Measurements from ENCODE around the gene NPAS1. TPM values are rescaled to one million over a fixed set of nuclear protein-coding genes. Genes with fewer than 3 reads are reported as not detected.

Gene NPAS1
- total and polyA plus RNA-seq, 2 experiments from 2014 or later: 5.6 to 9.8 TPM

GRCh38 chr19:47037766-47038165, 18.1 kb downstream of the NPAS1 start (continued):
- TF ChIP-seq, protein P1, sequence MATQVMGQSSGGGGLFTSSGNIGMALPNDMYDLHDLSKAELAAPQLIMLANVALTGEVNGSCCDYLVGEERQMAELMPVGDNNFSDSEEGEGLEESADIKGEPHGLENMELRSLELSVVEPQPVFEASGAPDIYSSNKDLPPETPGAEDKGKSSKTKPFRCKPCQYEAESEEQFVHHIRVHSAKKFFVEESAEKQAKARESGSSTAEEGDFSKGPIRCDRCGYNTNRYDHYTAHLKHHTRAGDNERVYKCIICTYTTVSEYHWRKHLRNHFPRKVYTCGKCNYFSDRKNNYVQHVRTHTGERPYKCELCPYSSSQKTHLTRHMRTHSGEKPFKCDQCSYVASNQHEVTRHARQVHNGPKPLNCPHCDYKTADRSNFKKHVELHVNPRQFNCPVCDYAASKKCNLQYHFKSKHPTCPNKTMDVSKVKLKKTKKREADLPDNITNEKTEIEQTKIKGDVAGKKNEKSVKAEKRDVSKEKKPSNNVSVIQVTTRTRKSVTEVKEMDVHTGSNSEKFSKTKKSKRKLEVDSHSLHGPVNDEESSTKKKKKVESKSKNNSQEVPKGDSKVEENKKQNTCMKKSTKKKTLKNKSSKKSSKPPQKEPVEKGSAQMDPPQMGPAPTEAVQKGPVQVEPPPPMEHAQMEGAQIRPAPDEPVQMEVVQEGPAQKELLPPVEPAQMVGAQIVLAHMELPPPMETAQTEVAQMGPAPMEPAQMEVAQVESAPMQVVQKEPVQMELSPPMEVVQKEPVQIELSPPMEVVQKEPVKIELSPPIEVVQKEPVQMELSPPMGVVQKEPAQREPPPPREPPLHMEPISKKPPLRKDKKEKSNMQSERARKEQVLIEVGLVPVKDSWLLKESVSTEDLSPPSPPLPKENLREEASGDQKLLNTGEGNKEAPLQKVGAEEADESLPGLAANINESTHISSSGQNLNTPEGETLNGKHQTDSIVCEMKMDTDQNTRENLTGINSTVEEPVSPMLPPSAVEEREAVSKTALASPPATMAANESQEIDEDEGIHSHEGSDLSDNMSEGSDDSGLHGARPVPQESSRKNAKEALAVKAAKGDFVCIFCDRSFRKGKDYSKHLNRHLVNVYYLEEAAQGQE (IDR thresholded peaks at IDR 0.05; ENCODE audit: unreplicated experiment): no peak
- TF ChIP-seq STAT1 (IDR thresholded peaks at IDR 0.05; ENCODE audit: unreplicated experiment) (no peak), EZH2 (IDR thresholded peaks at IDR 0.05; ENCODE audit: low read depth, unreplicated experiment) (no peak)
- TF ChIP-seq, protein P2, sequence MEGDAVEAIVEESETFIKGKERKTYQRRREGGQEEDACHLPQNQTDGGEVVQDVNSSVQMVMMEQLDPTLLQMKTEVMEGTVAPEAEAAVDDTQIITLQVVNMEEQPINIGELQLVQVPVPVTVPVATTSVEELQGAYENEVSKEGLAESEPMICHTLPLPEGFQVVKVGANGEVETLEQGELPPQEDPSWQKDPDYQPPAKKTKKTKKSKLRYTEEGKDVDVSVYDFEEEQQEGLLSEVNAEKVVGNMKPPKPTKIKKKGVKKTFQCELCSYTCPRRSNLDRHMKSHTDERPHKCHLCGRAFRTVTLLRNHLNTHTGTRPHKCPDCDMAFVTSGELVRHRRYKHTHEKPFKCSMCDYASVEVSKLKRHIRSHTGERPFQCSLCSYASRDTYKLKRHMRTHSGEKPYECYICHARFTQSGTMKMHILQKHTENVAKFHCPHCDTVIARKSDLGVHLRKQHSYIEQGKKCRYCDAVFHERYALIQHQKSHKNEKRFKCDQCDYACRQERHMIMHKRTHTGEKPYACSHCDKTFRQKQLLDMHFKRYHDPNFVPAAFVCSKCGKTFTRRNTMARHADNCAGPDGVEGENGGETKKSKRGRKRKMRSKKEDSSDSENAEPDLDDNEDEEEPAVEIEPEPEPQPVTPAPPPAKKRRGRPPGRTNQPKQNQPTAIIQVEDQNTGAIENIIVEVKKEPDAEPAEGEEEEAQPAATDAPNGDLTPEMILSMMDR (conservative IDR thresholded peaks at IDR 0.05; ENCODE audit: low read depth in 2 of 2): no peak

DNA sequence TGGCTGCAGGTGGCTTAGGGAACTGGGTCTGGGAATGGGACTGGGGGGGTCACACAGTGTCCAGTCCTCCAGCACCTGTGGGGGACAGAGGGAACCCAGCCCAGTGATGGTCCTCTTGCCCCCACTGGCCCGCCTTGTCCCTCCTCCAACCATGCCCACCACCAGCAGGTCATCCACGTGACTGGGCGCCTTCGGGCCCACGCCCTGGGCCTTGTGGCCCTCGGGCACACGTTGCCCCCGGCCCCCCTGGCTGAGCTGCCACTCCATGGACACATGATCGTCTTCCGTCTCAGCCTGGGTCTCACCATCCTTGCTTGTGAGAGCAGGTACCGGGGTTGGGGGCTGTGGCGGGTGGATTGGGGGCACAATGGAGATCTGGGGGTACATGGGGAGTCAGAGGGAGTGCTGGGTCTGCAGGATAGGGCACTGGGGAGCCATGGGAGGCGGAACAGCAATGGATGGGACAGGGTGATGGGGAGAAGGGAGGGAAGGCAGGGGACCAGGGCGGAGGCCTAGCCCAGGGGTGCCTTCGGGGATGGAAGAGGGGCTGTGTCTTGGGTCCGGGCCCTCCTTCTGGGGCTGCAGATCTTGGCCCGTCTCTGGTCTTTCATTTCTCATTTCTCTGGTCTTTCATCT, 19.7 kb downstream of the NPAS1 start:
- Mint-ChIP-seq H3K9me3 (no peaks in the 10 kb centered on the region), H3K4me1 (peaks cover 12% of the 10 kb centered on the region), H3K27ac (no peak overlapping the region), H3K27me3 (ENCODE audit: insufficient read depth, low read depth, poor library complexity) (peaks cover 35% of the 10 kb centered on the region), H3K36me3 (ENCODE audit: low read depth) (no peaks in the 10 kb centered on the region), H3K4me3 (no peak overlapping the region)
- no peak overlapping the region for H3K27ac ChIP-seq (ENCODE audit: low read depth)
- H2AFZ ChIP-seq: no peak overlapping the region
- H3K79me2 ChIP-seq (replicated peaks; ENCODE audit: insufficient read depth): no peaks in the 10 kb centered on the region
- no peaks in the 10 kb centered on the region for H3K9me2 ChIP-seq (ENCODE audit: insufficient read depth)
- ATAC-seq (no peak), DNase-seq (ENCODE audit: low spot score) (no peak)
- no peak for TF ChIP-seq NANOG (IDR thresholded peaks at IDR 0.05; ENCODE audit: borderline replicate concordance)
- TF ChIP-seq ZNF331 (CRISPR knock-in tag; IDR thresholded peaks at IDR 0.05; ENCODE audit: low read depth): no peak
- TF ChIP-seq, protein P3, sequence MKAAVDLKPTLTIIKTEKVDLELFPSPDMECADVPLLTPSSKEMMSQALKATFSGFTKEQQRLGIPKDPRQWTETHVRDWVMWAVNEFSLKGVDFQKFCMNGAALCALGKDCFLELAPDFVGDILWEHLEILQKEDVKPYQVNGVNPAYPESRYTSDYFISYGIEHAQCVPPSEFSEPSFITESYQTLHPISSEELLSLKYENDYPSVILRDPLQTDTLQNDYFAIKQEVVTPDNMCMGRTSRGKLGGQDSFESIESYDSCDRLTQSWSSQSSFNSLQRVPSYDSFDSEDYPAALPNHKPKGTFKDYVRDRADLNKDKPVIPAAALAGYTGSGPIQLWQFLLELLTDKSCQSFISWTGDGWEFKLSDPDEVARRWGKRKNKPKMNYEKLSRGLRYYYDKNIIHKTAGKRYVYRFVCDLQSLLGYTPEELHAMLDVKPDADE (IDR thresholded peaks at IDR 0.05): no peak
- TF ChIP-seq STAT1 (IDR thresholded peaks at IDR 0.05; ENCODE audit: unreplicated experiment): no peak
- TF ChIP-seq, protein P1 (IDR thresholded peaks at IDR 0.05; ENCODE audit: unreplicated experiment): no peak
- TF ChIP-seq EZH2 (IDR thresholded peaks at IDR 0.05; ENCODE audit: low read depth, unreplicated experiment): no peak
- no peak overlapping the region for H3K4me2 ChIP-seq
- no peaks in the 10 kb centered on the region for H3K27me3 ChIP-seq (ENCODE audit: insufficient read depth)
- H4K20me1 ChIP-seq (replicated peaks; ENCODE audit: insufficient read depth): peaks cover under 1% of the 10 kb centered on the region; the same call in 1 of the 2 replicates
- no peak overlapping the region for H3K4me3 ChIP-seq
- 0 out of 2 replicates have a peak, but pooled peaks cover 3% of the 10 kb centered on the region for H3F3A ChIP-seq (replicated peaks; ENCODE audit: low read depth)
- H3K36me3 ChIP-seq (ENCODE audit: insufficient read depth): no peaks in the 10 kb centered on the region
- peaks cover 6% of the 10 kb centered on the region for H3K4me1 ChIP-seq (ENCODE audit: insufficient read depth)

Data from GM23338 (cell line).